NCI-H226 (cell line): ENCODE results near the gene KRT24.
"Not testable (repeated sequence)": the region's sequence is repeated elsewhere in the genome, so short reads cannot be mapped to it uniquely, and the experiment has no call there.

Source experiments
- DNase-seq: peaks from one replicate; pipeline ENCODE4 v3.0.0-alpha.2; 2015

The KRT24 gene

GRCh38 chr17:40703652-40704051 lies at the start of gene KRT24:
Gene KRT24 (minus strand): TSS chr17:40703752. CDS start chr17:40703693, 59 bp downstream.
- no peak for DNase-seq

DNA sequence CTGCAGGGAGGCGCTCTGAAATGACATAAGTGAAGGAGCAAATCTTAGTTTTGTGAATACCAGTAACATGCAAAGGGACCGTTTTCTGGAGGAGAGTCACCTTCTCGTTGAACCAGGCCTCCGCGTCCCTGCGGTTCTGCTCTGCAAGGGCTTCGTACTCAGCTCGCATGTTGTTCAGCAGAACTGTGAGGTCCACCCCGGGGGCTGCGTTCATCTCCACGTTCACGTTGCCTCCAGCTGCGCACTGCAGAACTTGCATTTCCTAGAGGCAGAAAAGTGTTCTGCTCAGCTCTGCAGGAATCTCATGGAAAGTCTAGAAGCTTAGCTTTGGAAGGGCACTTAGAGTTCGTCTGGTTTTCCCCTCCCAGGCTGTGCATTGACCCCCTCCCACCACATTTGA lies 47.5 kb upstream of the KRT24 start:
- DNase-seq: no peak

DNA sequence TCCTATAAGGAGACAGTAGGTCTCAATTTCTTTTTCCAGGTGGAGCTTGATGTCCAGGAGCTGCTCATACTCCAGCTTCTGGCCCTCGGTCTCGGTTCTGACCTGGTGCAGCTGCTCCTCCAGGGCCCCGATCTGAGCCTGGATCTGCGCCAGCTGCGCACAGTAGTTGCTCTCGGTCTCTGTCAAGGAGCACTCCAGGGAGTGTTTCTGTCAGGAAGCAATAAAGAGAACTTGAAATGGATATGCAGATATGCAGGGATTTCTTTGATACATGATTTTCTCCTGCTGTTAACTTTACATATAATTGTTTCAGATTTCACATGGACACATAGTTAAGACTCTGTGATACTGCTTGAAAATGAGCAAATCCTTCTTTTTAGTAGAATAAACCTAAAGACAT lies 46.8 kb upstream of the KRT24 start:
- DNase-seq: no peak

DNA sequence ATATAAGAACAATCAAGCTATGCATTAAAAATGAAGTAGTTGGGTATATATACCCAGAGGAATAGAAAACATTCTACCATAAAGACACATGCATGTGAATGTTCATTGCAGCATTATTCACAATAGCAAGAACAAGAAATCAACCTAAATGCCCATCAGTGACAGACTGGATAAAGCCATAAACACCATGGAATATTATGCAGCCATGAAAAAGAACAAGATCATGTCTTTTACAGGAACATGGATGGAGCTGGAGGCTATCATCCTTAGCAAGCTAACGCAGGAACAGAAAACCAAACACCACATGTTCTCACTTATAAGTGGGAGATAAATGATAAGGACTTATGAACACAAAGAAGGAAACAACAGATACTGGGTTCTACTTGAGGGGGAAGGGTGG lies 45.1 kb upstream of the KRT24 start:
- not testable (repeated sequence) for DNase-seq

- DNase-seq: no peak
These were observed 35.0 kb upstream of the KRT24 start for GRCh38 chr17:40738553-40738952.

DNA sequence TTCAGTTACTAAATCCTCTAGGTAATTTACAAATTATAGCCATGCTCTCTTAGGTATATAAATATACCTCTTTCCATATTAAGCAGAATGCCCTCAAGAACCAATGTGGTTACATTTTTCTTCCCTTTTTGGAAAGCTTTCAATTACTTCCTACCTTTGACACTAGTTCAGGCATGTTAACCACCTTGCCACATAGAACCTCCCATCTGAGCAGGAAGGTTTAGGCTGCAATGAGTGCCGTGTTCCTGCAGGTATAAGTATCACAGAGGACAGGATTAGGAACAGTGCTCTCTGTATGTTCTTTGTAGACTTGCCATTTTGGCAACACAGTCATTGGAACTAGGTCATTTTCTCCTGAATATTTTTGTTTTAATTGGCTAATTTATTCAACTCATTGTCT lies 31.5 kb upstream of the KRT24 start:
- DNase-seq: no peak

- DNase-seq: no peak
These were observed 30.5 kb upstream of the KRT24 start for GRCh38 chr17:40734018-40734417.

- no peak for DNase-seq
These were observed 27.4 kb upstream of the KRT24 start for GRCh38 chr17:40730970-40731369.

DNA sequence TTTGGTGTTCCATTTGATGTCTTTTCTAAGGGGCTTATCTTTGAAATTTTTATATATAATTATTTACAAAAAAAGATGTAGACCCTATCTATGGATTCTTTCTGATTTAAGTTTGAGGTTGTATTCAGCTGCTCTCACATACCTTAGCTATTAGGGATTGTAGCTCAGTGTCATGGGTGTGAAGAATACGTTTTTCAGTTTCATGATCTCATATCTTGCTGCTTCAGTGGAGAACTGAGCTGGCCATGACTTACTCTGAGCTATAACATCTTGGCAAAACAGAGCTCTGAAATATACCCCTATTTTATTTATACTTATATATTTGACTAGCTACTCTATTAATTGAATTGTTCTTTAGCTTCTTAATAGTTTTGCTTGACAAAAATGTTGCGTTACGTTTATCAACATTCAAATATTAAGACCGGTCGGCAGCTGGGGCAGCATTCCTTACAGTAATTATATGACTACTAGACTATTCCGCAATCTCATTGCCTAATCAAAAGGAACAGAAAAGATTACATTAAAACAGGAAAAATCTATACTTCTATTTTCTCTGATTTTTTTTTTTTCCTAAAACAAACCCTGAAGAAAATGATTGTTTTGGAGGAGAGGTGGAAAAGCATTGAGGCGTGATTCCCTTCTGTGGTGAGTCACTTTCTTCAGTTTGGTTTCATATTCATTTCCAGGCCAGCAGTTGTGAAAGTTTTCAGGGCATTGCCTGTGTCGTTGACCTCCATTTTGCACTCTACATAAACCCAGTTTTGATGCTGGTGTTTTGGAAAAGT lies 24.1 kb upstream of the KRT24 start:
- DNase-seq: peak; percentile 63

DNA sequence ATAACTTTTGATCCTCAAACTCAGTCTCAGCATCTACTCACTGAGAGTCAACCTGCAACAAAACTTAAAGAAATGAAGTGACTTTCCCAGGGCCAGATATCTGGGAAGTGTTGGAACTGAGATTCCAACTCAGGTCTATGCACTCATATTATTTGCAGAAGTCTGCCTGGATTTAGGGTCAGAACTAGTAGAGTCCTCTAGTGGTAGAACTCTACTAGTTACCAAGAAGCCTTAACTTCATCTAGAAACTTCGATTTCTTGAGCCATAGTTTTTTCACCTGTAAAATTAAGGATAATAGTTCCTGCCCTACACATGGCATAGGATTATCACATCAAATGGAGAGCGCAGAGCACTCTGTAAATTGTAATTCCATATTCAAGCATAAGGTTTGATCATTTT lies 23.4 kb upstream of the KRT24 start:
- no peak for DNase-seq

- peak; percentile 19 for DNase-seq
These were observed 21.1 kb upstream of the KRT24 start for GRCh38 chr17:40724656-40725055.

- DNase-seq: no peak
These were observed 18.7 kb upstream of the KRT24 start for GRCh38 chr17:40722241-40722640.

DNA sequence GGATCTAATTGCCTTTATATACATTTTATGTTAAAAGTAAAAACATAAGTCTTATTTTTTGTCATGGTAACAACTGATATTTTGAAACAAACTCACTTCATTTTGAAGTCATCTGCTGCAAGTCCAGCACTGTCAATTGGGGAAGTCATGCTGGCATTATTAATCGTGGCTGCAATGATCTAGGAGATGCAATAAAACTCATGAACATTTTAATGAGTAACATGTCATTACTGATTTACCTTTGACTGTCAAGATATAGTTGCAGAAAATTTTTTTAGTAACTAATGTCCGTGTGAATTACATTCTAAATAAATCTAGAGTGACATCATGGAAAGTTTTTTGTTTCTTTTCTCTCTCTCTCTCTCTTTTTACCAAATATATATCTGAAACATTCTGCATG lies 17.3 kb upstream of the KRT24 start:
- DNase-seq: no peak

DNA sequence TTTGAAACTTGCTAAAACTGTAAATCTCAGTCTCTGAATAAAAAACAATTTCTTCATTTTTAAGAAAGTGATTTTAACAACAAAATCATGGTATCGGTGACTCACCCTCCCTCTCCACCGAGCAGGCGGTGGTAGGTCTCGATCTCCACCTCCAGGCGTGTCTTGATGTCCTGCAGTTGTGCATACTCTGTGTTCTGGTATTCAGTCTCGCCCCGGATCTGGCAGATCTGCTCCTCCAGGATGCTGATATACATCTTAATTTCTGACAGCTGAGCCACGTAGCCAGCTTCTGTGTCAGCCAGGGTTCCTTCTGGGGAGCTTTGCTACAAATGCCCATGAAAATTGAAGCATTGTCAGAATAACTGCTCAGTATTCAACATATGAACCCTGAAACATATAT lies 15.4 kb upstream of the KRT24 start:
- DNase-seq: peak; percentile 11

DNA sequence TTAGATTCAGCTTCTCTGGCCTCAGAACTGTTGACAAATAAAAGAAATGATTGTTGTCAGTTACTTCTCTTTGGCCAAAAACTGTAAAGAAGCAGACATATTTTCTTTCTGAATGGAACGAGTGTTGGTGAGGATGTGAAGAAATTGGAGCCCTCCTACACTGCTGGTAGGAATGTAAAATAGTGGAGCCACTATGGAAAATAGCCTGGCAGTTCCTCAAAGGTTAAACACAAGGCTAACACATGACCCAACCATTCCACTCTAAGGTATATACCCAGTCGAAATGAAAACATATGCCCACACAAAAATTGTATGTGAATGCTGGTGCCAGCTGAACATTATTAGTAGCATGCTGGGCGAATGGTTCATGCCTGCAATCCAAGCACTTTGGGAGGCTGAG lies 14.2 kb upstream of the KRT24 start:
- no peak for DNase-seq

GRCh38 chr17:40714473-40714872 lies 10.9 kb upstream of the KRT24 start:
- no peak for DNase-seq

- DNase-seq: no peak
These were observed 4.2 kb upstream of the KRT24 start for GRCh38 chr17:40707745-40708144.

DNA sequence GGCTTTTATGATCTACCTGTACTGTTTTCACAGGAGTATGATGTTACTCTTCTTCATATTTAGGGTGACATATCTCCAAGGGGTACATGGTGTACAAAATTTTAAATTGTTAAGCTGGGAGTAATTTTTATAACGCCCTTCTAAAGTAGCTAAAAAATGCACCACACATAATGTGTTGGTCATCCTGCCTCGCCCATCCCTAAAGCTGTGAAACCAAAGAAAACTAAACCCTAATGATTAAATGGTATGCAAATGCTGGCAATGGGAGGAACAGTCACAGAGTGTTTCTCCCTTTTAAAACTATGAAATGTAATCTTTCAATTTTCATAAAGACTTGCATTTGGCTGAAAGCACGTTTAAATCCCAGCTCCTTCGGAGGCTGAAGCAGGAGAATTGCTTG lies 2.0 kb upstream of the KRT24 start:
- DNase-seq: no peak

DNA sequence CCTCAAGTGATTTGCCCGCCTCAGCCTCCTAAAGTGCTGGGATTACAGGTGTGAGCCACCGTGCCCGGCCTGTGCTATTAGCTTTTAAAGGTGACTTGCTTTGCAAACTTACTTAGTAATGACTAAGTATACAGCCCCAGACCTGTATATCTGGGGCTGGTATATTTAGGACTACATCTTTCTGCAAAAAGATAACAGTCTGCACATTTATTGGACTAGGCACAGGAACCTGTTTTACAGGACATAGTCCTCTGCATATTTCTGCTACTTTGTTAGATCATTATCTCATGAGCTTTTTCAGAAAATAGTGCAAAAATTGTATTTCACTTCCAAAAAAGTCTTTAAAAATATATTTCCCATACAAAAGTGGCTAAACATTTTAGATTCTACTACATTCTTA lies 1.3 kb downstream of the KRT24 start:
- DNase-seq: no peak

DNA sequence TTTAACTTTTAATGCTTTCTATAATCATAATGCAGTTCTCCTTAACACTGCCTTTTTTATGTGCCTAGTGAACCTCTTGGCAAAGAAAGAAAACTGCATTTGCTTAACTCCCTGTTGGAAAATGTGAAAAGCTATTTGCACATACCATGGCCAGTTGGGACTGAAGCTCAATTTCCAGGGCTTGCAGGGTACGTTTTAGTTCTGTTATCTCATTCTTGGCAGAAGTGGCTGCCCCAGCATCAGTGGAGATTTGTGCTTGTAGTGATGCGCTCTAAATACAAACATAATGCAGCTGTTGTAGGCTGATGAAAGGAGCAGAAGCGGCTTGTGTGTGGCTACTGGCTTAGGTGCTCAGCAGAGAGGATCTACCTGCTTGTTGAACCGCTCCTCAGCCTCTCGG lies 3.7 kb downstream of the KRT24 start:
- no peak for DNase-seq

DNA sequence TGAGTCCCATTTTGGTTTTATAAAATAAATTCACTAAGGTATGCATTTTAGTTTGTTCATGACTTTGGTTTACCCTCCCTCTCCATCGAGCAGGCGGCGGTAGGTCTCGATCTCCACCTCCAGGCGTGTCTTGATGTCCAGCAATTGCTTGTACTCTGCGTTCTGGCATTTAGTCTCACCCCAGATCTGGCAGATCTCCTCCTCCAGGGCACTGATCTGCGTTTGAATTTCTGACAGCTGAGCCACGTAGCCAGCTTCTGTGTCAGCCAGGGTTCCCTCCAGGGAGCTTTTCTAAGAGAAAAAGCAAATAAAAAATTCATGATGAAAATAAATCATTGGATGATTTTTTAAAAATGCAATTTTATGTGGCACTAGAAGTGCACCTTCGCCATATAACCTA lies 4.2 kb downstream of the KRT24 start:
- DNase-seq: no peak

DNA sequence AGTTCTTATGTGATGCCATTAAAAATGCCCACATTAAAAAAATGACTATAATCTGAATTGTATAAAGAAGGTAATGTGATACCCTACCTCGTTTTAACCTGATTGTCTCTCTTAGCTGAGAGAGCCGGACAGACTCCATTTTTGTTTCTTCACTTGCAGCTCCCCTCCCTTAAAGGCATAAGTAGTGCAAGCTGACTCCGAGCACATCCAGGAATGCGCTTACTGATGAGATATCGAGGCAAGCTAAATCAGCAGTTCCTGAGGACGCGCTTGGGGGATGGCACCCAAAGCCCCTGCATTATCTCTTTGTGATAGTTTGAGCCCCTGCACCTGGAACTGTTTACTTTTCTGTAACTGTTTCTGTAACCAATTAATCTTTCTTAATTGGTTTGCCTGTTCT lies 6.3 kb downstream of the KRT24 start:
- DNase-seq: no peak

- DNase-seq: no peak
These were observed 6.9 kb downstream of the KRT24 start for GRCh38 chr17:40696651-40697072.

- no peak for DNase-seq
These were observed 7.6 kb downstream of the KRT24 start for GRCh38 chr17:40695874-40696472.

DNA sequence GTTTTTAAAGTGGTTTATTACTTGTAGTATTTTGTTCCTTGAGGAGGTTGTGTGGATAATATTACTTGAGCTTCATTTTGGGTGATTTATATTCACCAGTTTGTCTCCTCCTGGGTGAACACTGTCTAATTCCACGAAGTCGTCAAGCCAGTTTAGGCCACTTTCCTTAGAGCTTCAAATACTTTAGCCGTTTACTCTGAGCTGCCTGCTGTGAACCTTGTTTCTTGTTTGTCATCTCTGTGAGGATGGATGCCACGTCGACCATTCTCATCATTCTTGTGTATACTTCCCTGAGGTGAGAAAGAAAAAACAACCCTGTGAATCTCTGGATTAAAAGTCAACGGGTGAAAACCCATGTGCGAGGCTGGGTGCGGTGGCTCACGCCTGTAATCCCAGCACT lies 9.0 kb downstream of the KRT24 start:
- DNase-seq: no peak
